ENCODE data around the gene OXGR1. TPM values are rescaled to one million over a fixed set of nuclear protein-coding genes. Genes with fewer than 3 reads are reported as not detected.
"Not testable (repeated sequence)": the region's sequence is repeated elsewhere in the genome, so short reads cannot be mapped to it uniquely, and the experiment has no call there.

Gene OXGR1
- not detected in 2 replicates for total RNA-seq (2014; rRNA removed; shearing (Covaris generic))

DNA sequence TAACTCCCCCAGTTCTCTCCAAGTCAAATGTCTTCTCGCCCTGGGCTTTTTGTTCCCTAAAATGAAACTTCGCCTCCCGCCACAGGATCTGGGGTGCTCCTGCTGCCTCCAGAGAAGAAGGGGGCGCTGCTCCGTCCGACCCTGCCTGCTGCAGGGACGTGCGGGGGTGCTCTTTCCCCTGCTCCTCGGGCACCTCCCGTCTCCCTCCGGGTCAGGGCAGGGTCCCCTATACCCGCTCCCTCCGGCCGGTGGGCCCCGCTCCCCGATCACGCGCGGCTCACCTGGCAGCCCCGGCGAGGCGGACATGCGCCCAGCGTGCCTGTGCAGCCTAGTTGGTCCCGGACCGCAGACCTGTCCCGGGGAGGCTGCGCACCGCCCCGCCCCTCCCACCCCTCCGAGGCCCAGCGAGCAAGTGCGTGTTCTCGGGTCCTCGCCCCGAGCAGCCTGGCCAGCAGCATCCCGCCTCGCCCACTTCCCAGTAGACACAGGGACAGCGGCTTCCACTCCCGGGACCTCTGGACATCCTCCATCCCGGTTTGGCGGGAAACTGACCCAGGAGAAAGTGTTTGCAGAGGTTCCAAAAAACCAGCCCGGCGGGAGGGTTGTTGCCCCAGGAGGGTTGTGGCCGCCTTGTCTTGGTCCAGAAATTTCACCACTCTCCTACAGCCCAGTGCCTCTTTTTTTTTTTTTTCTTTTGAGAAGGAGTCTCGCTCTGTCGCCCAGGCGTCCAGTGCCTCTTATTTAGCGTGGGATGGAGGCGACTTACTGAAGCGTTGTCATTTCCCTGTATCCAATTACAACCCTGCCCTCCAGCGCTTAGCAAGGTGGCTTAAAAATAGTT, at the start of gene OXGR1:
Gene OXGR1 (minus strand): TSS at position 460 of the 841 bp plus-strand sequence. CDS start 6,717 bp downstream, outside the sequence.
- no peak for DNase-seq (ENCODE audit: low spot score)
- in situ Hi-C loops (cut with HindIII; ENCODE audit: low sequenced_read_pairs) = no loop called here

- in situ Hi-C loops (cut with HindIII; ENCODE audit: low sequenced_read_pairs) = no loop called here
- DNase-seq (ENCODE audit: low spot score) = no peak
These were observed 49.0 kb upstream of the OXGR1 start for GRCh38 chr13:97043302-97043701.

- peak; percentile 18 for DNase-seq (ENCODE audit: low spot score)
- in situ Hi-C loops (cut with HindIII; ENCODE audit: low sequenced_read_pairs) = no loop called here
These were observed 36.6 kb upstream of the OXGR1 start for GRCh38 chr13:97030705-97031452.

- peak; percentile 64 for DNase-seq (ENCODE audit: low spot score)
- in situ Hi-C loops (cut with HindIII; ENCODE audit: low sequenced_read_pairs) = no loop called here
These were observed 34.4 kb upstream of the OXGR1 start for GRCh38 chr13:97028441-97029299.

- in situ Hi-C loops (cut with HindIII; ENCODE audit: low sequenced_read_pairs) = no loop called here
- DNase-seq (ENCODE audit: low spot score) = no peak
These were observed 32.9 kb upstream of the OXGR1 start for GRCh38 chr13:97027162-97027554.

DNA sequence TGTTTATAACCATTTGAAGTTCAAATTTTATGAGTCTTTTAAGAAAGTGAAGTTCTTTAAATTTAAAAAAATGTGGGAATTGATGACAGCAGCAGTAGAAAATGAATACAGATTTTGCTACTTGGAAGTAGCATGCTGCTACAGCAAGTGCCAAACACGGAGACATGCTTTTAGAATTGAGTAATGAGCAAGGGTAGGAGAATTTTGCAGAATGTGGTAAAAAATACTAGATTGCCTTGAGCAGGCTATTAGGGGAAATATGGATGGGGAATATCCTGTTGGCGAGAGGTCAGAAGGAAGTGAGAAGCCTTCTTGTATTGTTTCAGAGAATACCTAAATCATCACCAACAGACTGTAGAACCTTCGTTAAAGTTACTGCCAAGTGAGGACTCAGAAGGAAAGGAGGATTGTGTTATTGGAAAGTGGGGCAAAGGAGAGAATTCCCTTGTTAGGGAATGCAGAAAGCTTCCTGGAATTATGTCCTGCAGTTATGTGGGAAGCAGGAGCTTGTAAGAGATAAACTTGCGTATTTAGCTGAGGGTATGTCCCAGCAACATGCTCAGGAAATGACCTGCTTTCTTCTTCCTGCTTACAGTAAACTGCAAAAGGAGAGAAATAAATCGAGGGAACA, 32.4 kb upstream of the OXGR1 start:
- no peak for DNase-seq (ENCODE audit: low spot score)
- in situ Hi-C loops (cut with HindIII; ENCODE audit: low sequenced_read_pairs) = no loop called here

GRCh38 chr13:97023812-97024211, 29.5 kb upstream of the OXGR1 start:
- in situ Hi-C loops (cut with HindIII; ENCODE audit: low sequenced_read_pairs); DNase-seq (ENCODE audit: low spot score): not testable (repeated sequence)

DNA sequence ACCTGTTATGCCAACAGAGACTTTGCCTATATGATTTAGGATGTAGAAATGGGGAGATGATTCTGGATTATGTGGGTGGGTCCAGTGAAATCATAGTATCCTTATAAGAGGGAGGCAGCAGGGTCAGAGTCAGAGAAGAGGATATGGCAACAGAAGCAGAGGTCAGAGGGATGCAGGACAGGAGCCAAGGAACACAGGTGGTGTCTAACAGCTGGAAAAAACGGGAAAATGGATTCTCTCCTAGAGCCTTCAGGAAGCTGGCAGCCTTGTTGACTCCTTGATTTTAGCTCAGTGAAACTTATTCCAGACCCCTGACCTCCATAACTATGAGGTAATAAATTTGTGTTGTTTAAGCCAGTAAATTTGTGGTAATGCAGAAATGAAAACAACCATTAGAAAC, 28.8 kb upstream of the OXGR1 start:
- no peak for DNase-seq (ENCODE audit: low spot score)
- in situ Hi-C loops (cut with HindIII; ENCODE audit: low sequenced_read_pairs) = no loop called here

GRCh38 chr13:97021241-97021640, 27.0 kb upstream of the OXGR1 start:
- in situ Hi-C loops (cut with HindIII; ENCODE audit: low sequenced_read_pairs) = no loop called here
- no peak for DNase-seq (ENCODE audit: low spot score)

GRCh38 chr13:97020689-97021240, 26.5 kb upstream of the OXGR1 start:
- no peak for DNase-seq (ENCODE audit: low spot score)
- in situ Hi-C loops (cut with HindIII; ENCODE audit: low sequenced_read_pairs) = no loop called here

- in situ Hi-C loops (cut with HindIII; ENCODE audit: low sequenced_read_pairs) = no loop called here
These were observed 25.9 kb upstream of the OXGR1 start for GRCh38 chr13:97020194-97020593.

DNA sequence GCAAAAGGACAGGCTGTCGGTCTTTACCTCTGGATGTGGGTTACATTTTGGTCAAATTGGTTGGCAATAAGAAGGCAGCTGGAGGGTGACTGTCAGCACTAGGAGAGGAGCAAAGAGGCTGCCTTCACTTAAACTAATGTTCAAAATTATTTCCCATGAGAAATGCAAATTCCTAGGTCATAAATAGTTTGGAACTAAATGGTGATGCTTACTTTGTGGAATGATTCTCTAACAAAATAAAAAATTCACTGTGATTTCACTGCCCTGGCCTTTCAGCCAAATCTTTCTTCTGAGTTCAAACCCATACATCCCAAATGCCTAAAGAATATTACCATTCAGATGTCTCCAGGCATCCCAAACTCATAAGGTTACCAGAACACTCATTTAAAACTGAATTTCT, 25.0 kb upstream of the OXGR1 start:
- in situ Hi-C loops (cut with HindIII; ENCODE audit: low sequenced_read_pairs) = no loop called here

More at GRCh38 chr13:97020194-97020593, 25.9 kb upstream of the OXGR1 start:
- DNase-seq (ENCODE audit: low spot score) = no peak

GRCh38 chr13:97018029-97018819, 23.9 kb upstream of the OXGR1 start:
- in situ Hi-C loops (cut with HindIII; ENCODE audit: low sequenced_read_pairs) = no loop called here
- DNase-seq (ENCODE audit: low spot score) = peak; percentile 74

More for the DNA sequence above, 25.0 kb upstream of the OXGR1 start:
- no peak for DNase-seq (ENCODE audit: low spot score)

GRCh38 chr13:97017322-97017721, 23.0 kb upstream of the OXGR1 start:
- in situ Hi-C loops (cut with HindIII; ENCODE audit: low sequenced_read_pairs) = no loop called here

GRCh38 chr13:97015661-97016350, 21.5 kb upstream of the OXGR1 start:
- DNase-seq (ENCODE audit: low spot score) = no peak
- in situ Hi-C loops (cut with HindIII; ENCODE audit: low sequenced_read_pairs) = no loop called here

More at GRCh38 chr13:97017322-97017721, 23.0 kb upstream of the OXGR1 start:
- DNase-seq (ENCODE audit: low spot score) = no peak

- no peak for DNase-seq (ENCODE audit: low spot score)
- in situ Hi-C loops (cut with HindIII; ENCODE audit: low sequenced_read_pairs) = no loop called here
These were observed 18.2 kb upstream of the OXGR1 start for GRCh38 chr13:97012251-97013048.

All from G401 (cell line).